Central memory CD8-positive, alpha-beta T cell (primary cell): ENCODE measurements around the gene DRC1.

Experiments used
- ATAC-seq: fragments of 150-1000 bp; cut with Tn5 transposase; replicated peaks from 2 replicates; pipeline ENCODE4 v1.10.0; 2022; ENCODE audit warnings: mild to moderate bottlenecking, moderate FRiP score, moderate number of reproducible peaks; ENCODE audit not compliant: poor library complexity, severe bottlenecking; ENCODE audit errors: extremely low read depth
- DNase-seq, 2 donors: peaks; one replicate each; pipeline ENCODE4 v3.0.0; 2021; ENCODE audit warnings: low spot score in 2 of 2
- H3K27ac Mint-ChIP-seq: one replicate; pipeline ENCODE4 v1.8.0; 2022; ENCODE audit warnings: low read depth, mild to moderate bottlenecking, moderate library complexity, mixed read lengths
- H3K27me3 Mint-ChIP-seq: one replicate; pipeline ENCODE4 v1.8.0; 2022; ENCODE audit warnings: mixed read lengths
- H3K36me3 Mint-ChIP-seq: one replicate; pipeline ENCODE4 v1.8.0; 2022; ENCODE audit warnings: mild to moderate bottlenecking, moderate library complexity, mixed read lengths; ENCODE audit not compliant: insufficient read depth
- H3K4me1 Mint-ChIP-seq: one replicate; pipeline ENCODE4 v1.8.0; 2022; ENCODE audit warnings: mixed read lengths
- H3K4me3 Mint-ChIP-seq: one replicate; pipeline ENCODE4 v1.8.0; 2022; ENCODE audit warnings: mild to moderate bottlenecking, moderate library complexity, mixed read lengths
- H3K9me3 Mint-ChIP-seq: one replicate; pipeline ENCODE4 v1.8.0; 2022; ENCODE audit warnings: mixed read lengths

Gene DRC1

GRCh38 chr2:26409785-26410184, 8.1 kb downstream of the DRC1 start:
- no peak overlapping the region for H3K4me3 Mint-ChIP-seq
- peaks cover 30% of the 10 kb centered on the region for H3K27me3 Mint-ChIP-seq
- no peak overlapping the region for H3K27ac Mint-ChIP-seq
- no peaks in the 10 kb centered on the region for H3K36me3 Mint-ChIP-seq
- no peak for ATAC-seq
- no peaks in the 10 kb centered on the region for H3K9me3 Mint-ChIP-seq
- no peak for DNase-seq
- H3K4me1 Mint-ChIP-seq, result peaks cover 7% of the 10 kb centered on the region

GRCh38 chr2:26410764-26411243, 9.1 kb downstream of the DRC1 start:
- H3K27ac Mint-ChIP-seq, result no peak overlapping the region
- peaks cover 20% of the 10 kb centered on the region for H3K27me3 Mint-ChIP-seq
- DNase-seq, result no peak
- no peaks in the 10 kb centered on the region for H3K9me3 Mint-ChIP-seq
- peaks cover 7% of the 10 kb centered on the region for H3K4me1 Mint-ChIP-seq
- no peaks in the 10 kb centered on the region for H3K36me3 Mint-ChIP-seq
- no peak overlapping the region for H3K4me3 Mint-ChIP-seq
- ATAC-seq, result no peak

- Mint-ChIP-seq H3K27me3 (peaks cover 20% of the 10 kb centered on the region), H3K4me1 (peaks cover 7% of the 10 kb centered on the region), H3K27ac (no peak overlapping the region), H3K4me3 (peak overlapping the region; percentile 55), H3K9me3 (no peaks in the 10 kb centered on the region), H3K36me3 (no peaks in the 10 kb centered on the region)
- no peak for DNase-seq
- ATAC-seq, result no peak
Measured at GRCh38 chr2:26411419-26411818, 9.7 kb downstream of the DRC1 start.

- Mint-ChIP-seq H3K36me3 (no peaks in the 10 kb centered on the region), H3K27ac (no peak overlapping the region), H3K4me1 (peaks cover 7% of the 10 kb centered on the region), H3K9me3 (no peaks in the 10 kb centered on the region), H3K4me3 (peak overlapping the region; percentile 55), H3K27me3 (peaks cover 14% of the 10 kb centered on the region)
- DNase-seq (no peak), ATAC-seq (peak; percentile 19)
Measured at GRCh38 chr2:26412091-26412673, 10.5 kb downstream of the DRC1 start.

GRCh38 chr2:26414311-26414710, 12.6 kb downstream of the DRC1 start:
- Mint-ChIP-seq H3K27ac (no peak overlapping the region), H3K27me3 (no peaks in the 10 kb centered on the region), H3K9me3 (no peaks in the 10 kb centered on the region), H3K36me3 (no peaks in the 10 kb centered on the region), H3K4me3 (no peak overlapping the region), H3K4me1 (peaks cover 7% of the 10 kb centered on the region)
- no peak for ATAC-seq
- no peak for DNase-seq

- H3K27ac Mint-ChIP-seq, result no peak overlapping the region
- no peaks in the 10 kb centered on the region for H3K27me3 Mint-ChIP-seq
- no peak overlapping the region for H3K4me3 Mint-ChIP-seq
- H3K9me3 Mint-ChIP-seq, result peaks cover 5% of the 10 kb centered on the region
- H3K36me3 Mint-ChIP-seq, result no peaks in the 10 kb centered on the region
- ATAC-seq, result no peak
- H3K4me1 Mint-ChIP-seq, result no peaks in the 10 kb centered on the region
- no peak for DNase-seq
Measured at GRCh38 chr2:26421961-26422360, 20.2 kb downstream of the DRC1 start.

- Mint-ChIP-seq H3K4me1 (no peaks in the 10 kb centered on the region), H3K4me3 (no peak overlapping the region), H3K27ac (no peak overlapping the region), H3K27me3 (no peaks in the 10 kb centered on the region), H3K36me3 (no peaks in the 10 kb centered on the region), H3K9me3 (peaks cover 5% of the 10 kb centered on the region)
- DNase-seq (no peak), ATAC-seq (no peak)
Measured at GRCh38 chr2:26422947-26423629, 21.4 kb downstream of the DRC1 start.

- no peaks in the 10 kb centered on the region for H3K27me3 Mint-ChIP-seq
- ATAC-seq, result no peak
- no peaks in the 10 kb centered on the region for H3K4me1 Mint-ChIP-seq
- no peak overlapping the region for H3K4me3 Mint-ChIP-seq
- no peak for DNase-seq
- peaks cover 5% of the 10 kb centered on the region for H3K9me3 Mint-ChIP-seq
- no peak overlapping the region for H3K27ac Mint-ChIP-seq
- no peaks in the 10 kb centered on the region for H3K36me3 Mint-ChIP-seq
Measured at GRCh38 chr2:26423750-26424149, 22.0 kb downstream of the DRC1 start.

GRCh38 chr2:26424221-26424620, 22.5 kb downstream of the DRC1 start:
- H3K36me3 Mint-ChIP-seq, result no peaks in the 10 kb centered on the region
- peaks cover 5% of the 10 kb centered on the region for H3K9me3 Mint-ChIP-seq
- no peak overlapping the region for H3K4me3 Mint-ChIP-seq
- ATAC-seq, result no peak
- H3K27me3 Mint-ChIP-seq, result no peaks in the 10 kb centered on the region
- H3K27ac Mint-ChIP-seq, result no peak overlapping the region
- no peak for DNase-seq
- H3K4me1 Mint-ChIP-seq, result no peaks in the 10 kb centered on the region

- H3K36me3 Mint-ChIP-seq, result no peaks in the 10 kb centered on the region
- no peaks in the 10 kb centered on the region for H3K4me1 Mint-ChIP-seq
- peaks cover 27% of the 10 kb centered on the region for H3K27me3 Mint-ChIP-seq
- H3K9me3 Mint-ChIP-seq, result peaks cover 5% of the 10 kb centered on the region
- no peak overlapping the region for H3K4me3 Mint-ChIP-seq
- H3K27ac Mint-ChIP-seq, result no peak overlapping the region
- DNase-seq (no peak), ATAC-seq (no peak)
Measured at GRCh38 chr2:26428846-26429245, 27.1 kb downstream of the DRC1 start.

GRCh38 chr2:26429779-26430578, 28.3 kb downstream of the DRC1 start:
- ATAC-seq (no peak), DNase-seq (no peak)
- no peak overlapping the region for H3K27ac Mint-ChIP-seq
- no peaks in the 10 kb centered on the region for H3K36me3 Mint-ChIP-seq
- H3K27me3 Mint-ChIP-seq, result peaks cover 27% of the 10 kb centered on the region
- peaks cover 2% of the 10 kb centered on the region for H3K9me3 Mint-ChIP-seq
- H3K4me1 Mint-ChIP-seq, result no peaks in the 10 kb centered on the region
- no peak overlapping the region for H3K4me3 Mint-ChIP-seq

- Mint-ChIP-seq H3K36me3 (no peaks in the 10 kb centered on the region), H3K4me1 (no peaks in the 10 kb centered on the region), H3K27me3 (peaks cover 27% of the 10 kb centered on the region), H3K27ac (no peak overlapping the region), H3K9me3 (no peaks in the 10 kb centered on the region), H3K4me3 (no peak overlapping the region)
- ATAC-seq (no peak), DNase-seq (no peak)
Measured at GRCh38 chr2:26430826-26431225, 29.1 kb downstream of the DRC1 start.

GRCh38 chr2:26432363-26432762, 30.6 kb downstream of the DRC1 start:
- no peak for DNase-seq
- no peak overlapping the region for H3K4me3 Mint-ChIP-seq

More at GRCh38 chr2:26432363-26432762, 30.6 kb downstream of the DRC1 start:
- H3K27me3 Mint-ChIP-seq, result peaks cover 27% of the 10 kb centered on the region
- H3K36me3 Mint-ChIP-seq, result no peaks in the 10 kb centered on the region
- H3K9me3 Mint-ChIP-seq, result no peaks in the 10 kb centered on the region
- H3K27ac Mint-ChIP-seq, result no peak overlapping the region
- no peaks in the 10 kb centered on the region for H3K4me1 Mint-ChIP-seq
- no peak for ATAC-seq
